GM06990 (cell line): ENCODE data around the gene EFNA3.

Experiments used
- DNase-seq: peaks from one replicate; pipeline ENCODE4 v3.0.0-alpha.2; 2011; ENCODE audit not compliant: insufficient read length; ENCODE audit errors: extremely low read depth
- H3K27me3 ChIP-seq: replicated peaks from 2 replicates; pipeline ENCODE4 v1.6.0; 2011; ENCODE audit warnings: low read length; ENCODE audit not compliant: control insufficient read depth, insufficient read depth
- H3K36me3 ChIP-seq: 2 replicates; pipeline ENCODE4 v1.5.1; 2011; ENCODE audit warnings: low read length; ENCODE audit not compliant: control insufficient read depth, insufficient read depth
- H3K4me3 ChIP-seq: replicated peaks from 2 replicates; pipeline ENCODE4 v1.5.1; 2011; ENCODE audit warnings: low read depth, mild to moderate bottlenecking, control low read depth, low read length
- CTCF ChIP-seq: IDR thresholded peaks from 2 replicates; pipeline ENCODE4 v1.5.1; 2011; ENCODE audit warnings: low read length, control low read depth, mild to moderate bottlenecking, inconsistent platforms; ENCODE audit not compliant: insufficient read depth, poor library complexity, severe bottlenecking

Gene EFNA3

GRCh38 chr1:155033524-155033923 lies 45.1 kb upstream of the EFNA3 start, which contains the start of the genes DCST1 and DCST2:
DCST1 (plus strand) TSS chr1:155033824; CDS start chr1:155034037, 213 bp downstream.
DCST2 (minus strand) TSS chr1:155033781; CDS start chr1:155033701, 80 bp downstream.
- no peak within 1 kb of the TSS for H3K4me3 ChIP-seq
- no peak for TF ChIP-seq CTCF

GRCh38 chr1:155034318-155035208 lies 44.1 kb upstream of the EFNA3 start:
- no peak for TF ChIP-seq CTCF
- Histone ChIP-seq H3K4me3 (no peak overlapping the region), H3K36me3 (no peaks in the 10 kb centered on the region), H3K27me3 (peaks cover 3% of the 10 kb centered on the region)
- no peak for DNase-seq

More at GRCh38 chr1:155033524-155033923, 45.1 kb upstream of the EFNA3 start, which contains the start of the genes DCST1 and DCST2:
- no peak for DNase-seq
- no peaks in the 10 kb centered on the region for H3K36me3 ChIP-seq
- peaks cover 3% of the 10 kb centered on the region for H3K27me3 ChIP-seq

GRCh38 chr1:155035936-155036335 lies 42.7 kb upstream of the EFNA3 start:
- no peaks in the 10 kb centered on the region for H3K36me3 ChIP-seq
- no peak for DNase-seq
- TF ChIP-seq CTCF = no peak
- no peak overlapping the region for H3K4me3 ChIP-seq
- peaks cover 3% of the 10 kb centered on the region for H3K27me3 ChIP-seq

GRCh38 chr1:155037043-155037442 lies 41.6 kb upstream of the EFNA3 start:
- no peak overlapping the region for H3K4me3 ChIP-seq
- TF ChIP-seq CTCF = no peak
- H3K36me3 ChIP-seq = no peaks in the 10 kb centered on the region
- no peak for DNase-seq
- H3K27me3 ChIP-seq = peaks cover 3% of the 10 kb centered on the region

GRCh38 chr1:155037851-155038441 lies 40.7 kb upstream of the EFNA3 start:
- no peak overlapping the region for H3K4me3 ChIP-seq
- DNase-seq = no peak
- peaks cover 3% of the 10 kb centered on the region for H3K27me3 ChIP-seq
- no peak for TF ChIP-seq CTCF
- H3K36me3 ChIP-seq = no peaks in the 10 kb centered on the region
